Measurements from ENCODE around the gene FBXW2. TPM values are rescaled to one million over a fixed set of nuclear protein-coding genes. Genes with fewer than 3 reads are reported as not detected.
A peak's percentile ranks its signal among the peaks of the same experiment; 100 is the strongest.
"Not testable (repeated sequence)": the region's sequence is repeated elsewhere in the genome, so short reads cannot be mapped to it uniquely, and the experiment has no call there.

The FBXW2 gene
- total and polyA plus RNA-seq, 5 donors from 2014 or later = 34.0 to 87.8 (median 41.4) TPM

GRCh38 chr9:120804784-120805363, 11.7 kb upstream of the FBXW2 start:
- ATAC-seq (ENCODE audit: low read depth in 2 of 2); H3K27me3 ChIP-seq (ENCODE audit: control insufficient read depth, insufficient read depth, low read length); H3K4me1 ChIP-seq (ENCODE audit: control insufficient read depth, insufficient read depth, low read length, poor library complexity, severe bottlenecking); H3K4me1 Mint-ChIP-seq; DNase-seq; H3K27me3 Mint-ChIP-seq; H3K4me3 ChIP-seq (ENCODE audit: low read depth, low read length); H3K36me3 ChIP-seq (ENCODE audit: control insufficient read depth, insufficient read depth, low read length); H3K27ac Mint-ChIP-seq; H3K27ac ChIP-seq (ENCODE audit: insufficient read depth, low read length, poor library complexity, severe bottlenecking); H3K4me3 Mint-ChIP-seq: not testable (repeated sequence)
- H3K9me3 ChIP-seq (ENCODE audit: control insufficient read depth in 2 of 2, low read length in 2 of 2) = peaks cover 21 to 23% of the 10 kb centered on the region in 2 experiments
- H3K36me3 Mint-ChIP-seq = peaks cover 19% of the 10 kb centered on the region
- peaks cover 0 to 43% (median 19%) of the 10 kb centered on the region in 7 donors for H3K9me3 Mint-ChIP-seq

- Histone ChIP-seq H3K27ac (ENCODE audit: insufficient read depth, low read length, poor library complexity, severe bottlenecking) (no peak overlapping the region), H3K36me3 (ENCODE audit: control insufficient read depth, insufficient read depth, low read length) (no peaks in the 10 kb centered on the region), H3K4me1 (ENCODE audit: control insufficient read depth, insufficient read depth, low read length, poor library complexity, severe bottlenecking) (no peaks in the 10 kb centered on the region), H3K27me3 (ENCODE audit: control insufficient read depth, insufficient read depth, low read length) (no peaks in the 10 kb centered on the region), H3K9me3 (ENCODE audit: control insufficient read depth in 2 of 2, low read length in 2 of 2) (peaks cover 5 to 6% of the 10 kb centered on the region in 2 experiments), H3K4me3 (ENCODE audit: low read depth, low read length) (no peak overlapping the region)
- H3K27ac Mint-ChIP-seq = no peak overlapping the region
- DNase-seq (no peak), ATAC-seq (ENCODE audit: low read depth in 2 of 2) (no peak)
- H3K9me3 Mint-ChIP-seq = peaks cover 0 to 15% (median 5%) of the 10 kb centered on the region in 7 donors
- peaks cover 0 to 3% (median 0%) of the 10 kb centered on the region in 4 donors for H3K4me1 Mint-ChIP-seq
- H3K36me3 Mint-ChIP-seq = peaks cover 14% of the 10 kb centered on the region
- H3K27me3 Mint-ChIP-seq = no peaks in the 10 kb centered on the region
- no peak overlapping the region for H3K4me3 Mint-ChIP-seq
Measured at GRCh38 chr9:120801441-120801840, 8.2 kb upstream of the FBXW2 start.

- Histone ChIP-seq H3K4me3 (ENCODE audit: low read depth, low read length) (peak overlapping the region; percentile 94), H3K9me3 (ENCODE audit: control insufficient read depth in 2 of 2, low read length in 2 of 2) (no peaks in the 10 kb centered on the region), H3K27me3 (ENCODE audit: control insufficient read depth, insufficient read depth, low read length) (no peaks in the 10 kb centered on the region), H3K36me3 (ENCODE audit: control insufficient read depth, insufficient read depth, low read length) (peaks cover 31% of the 10 kb centered on the region), H3K27ac (ENCODE audit: insufficient read depth, low read length, poor library complexity, severe bottlenecking) (peak overlapping the region; percentile 34), H3K4me1 (ENCODE audit: control insufficient read depth, insufficient read depth, low read length, poor library complexity, severe bottlenecking) (peaks cover 46% of the 10 kb centered on the region)
- Mint-ChIP-seq H3K27ac (peak overlapping the region in 2 of 3 donors; percentile 88 to 97), H3K9me3 (no peaks in the 10 kb centered on the region), H3K4me3 (peak overlapping the region; percentile 94 to 99 (median 96)), H3K27me3 (no peaks in the 10 kb centered on the region), H3K36me3 (peaks cover 18% of the 10 kb centered on the region), H3K4me1 (peaks cover 44 to 75% (median 67%) of the 10 kb centered on the region in 4 donors)
- DNase-seq = no peak
- no peak for ATAC-seq (ENCODE audit: low read depth in 2 of 2)
Measured at GRCh38 chr9:120791161-120791560, 2.1 kb downstream of the FBXW2 start.

GRCh38 chr9:120787933-120788332, 5.3 kb downstream of the FBXW2 start:
- Mint-ChIP-seq H3K9me3 (no peaks in the 10 kb centered on the region), H3K4me3 (peak overlapping the region in 3 of 4 donors; percentile 31 to 67 (median 39)), H3K27ac (peak overlapping the region in 1 of 3 donors; percentile 47), H3K4me1 (peaks cover 53 to 89% (median 74%) of the 10 kb centered on the region in 4 donors), H3K36me3 (peaks cover 34% of the 10 kb centered on the region), H3K27me3 (no peaks in the 10 kb centered on the region)
- H3K27ac ChIP-seq (ENCODE audit: insufficient read depth, low read length, poor library complexity, severe bottlenecking) = no peak overlapping the region
- peaks cover 43% of the 10 kb centered on the region for H3K4me1 ChIP-seq (ENCODE audit: control insufficient read depth, insufficient read depth, low read length, poor library complexity, severe bottlenecking)
- no peaks in the 10 kb centered on the region for H3K9me3 ChIP-seq (ENCODE audit: control insufficient read depth in 2 of 2, low read length in 2 of 2)
- peaks cover 51% of the 10 kb centered on the region for H3K36me3 ChIP-seq (ENCODE audit: control insufficient read depth, insufficient read depth, low read length)
- H3K27me3 ChIP-seq (ENCODE audit: control insufficient read depth, insufficient read depth, low read length) = no peaks in the 10 kb centered on the region
- DNase-seq (no peak), ATAC-seq (ENCODE audit: low read depth in 2 of 2) (no peak)
- H3K4me3 ChIP-seq (ENCODE audit: low read depth, low read length) = peak overlapping the region; percentile 43

GRCh38 chr9:120783602-120784047, 9.6 kb downstream of the FBXW2 start:
- Histone ChIP-seq H3K4me3 (ENCODE audit: low read depth, low read length) (no peak overlapping the region), H3K27ac (ENCODE audit: insufficient read depth, low read length, poor library complexity, severe bottlenecking) (no peak overlapping the region), H3K4me1 (ENCODE audit: control insufficient read depth, insufficient read depth, low read length, poor library complexity, severe bottlenecking) (peaks cover 12% of the 10 kb centered on the region), H3K36me3 (ENCODE audit: control insufficient read depth, insufficient read depth, low read length) (peaks cover 52% of the 10 kb centered on the region), H3K9me3 (ENCODE audit: control insufficient read depth in 2 of 2, low read length in 2 of 2) (no peaks in the 10 kb centered on the region), H3K27me3 (ENCODE audit: control insufficient read depth, insufficient read depth, low read length) (no peaks in the 10 kb centered on the region)
- H3K27ac Mint-ChIP-seq = peak overlapping the region in 2 of 3 donors; percentile 55 to 74
- H3K9me3 Mint-ChIP-seq = no peaks in the 10 kb centered on the region
- H3K4me3 Mint-ChIP-seq = peak overlapping the region in 2 of 4 donors; percentile 6 to 26
- peaks cover 42% of the 10 kb centered on the region for H3K36me3 Mint-ChIP-seq
- no peaks in the 10 kb centered on the region for H3K27me3 Mint-ChIP-seq
- DNase-seq = no peak
- ATAC-seq (ENCODE audit: low read depth in 2 of 2) = no peak
- peaks cover 35 to 69% (median 54%) of the 10 kb centered on the region in 4 donors for H3K4me1 Mint-ChIP-seq

- Mint-ChIP-seq H3K27ac (peak overlapping the region; percentile 6 to 86 (median 45)), H3K36me3 (peaks cover 48% of the 10 kb centered on the region), H3K4me1 (peaks cover 32 to 55% (median 46%) of the 10 kb centered on the region in 4 donors), H3K27me3 (no peaks in the 10 kb centered on the region), H3K4me3 (no peak overlapping the region), H3K9me3 (no peaks in the 10 kb centered on the region)
- no peak for ATAC-seq (ENCODE audit: low read depth in 2 of 2)
- no peak overlapping the region for H3K27ac ChIP-seq (ENCODE audit: insufficient read depth, low read length, poor library complexity, severe bottlenecking)
- no peak overlapping the region for H3K4me3 ChIP-seq (ENCODE audit: low read depth, low read length)
- peaks cover 7% of the 10 kb centered on the region for H3K4me1 ChIP-seq (ENCODE audit: control insufficient read depth, insufficient read depth, low read length, poor library complexity, severe bottlenecking)
- DNase-seq = no peak
- H3K9me3 ChIP-seq (ENCODE audit: control insufficient read depth in 2 of 2, low read length in 2 of 2) = no peaks in the 10 kb centered on the region
- H3K36me3 ChIP-seq (ENCODE audit: control insufficient read depth, insufficient read depth, low read length) = peaks cover 56% of the 10 kb centered on the region
- H3K27me3 ChIP-seq (ENCODE audit: control insufficient read depth, insufficient read depth, low read length) = no peaks in the 10 kb centered on the region
Measured at GRCh38 chr9:120781236-120781635, 12.0 kb downstream of the FBXW2 start.

- peaks cover 47% of the 10 kb centered on the region for H3K36me3 Mint-ChIP-seq
- Histone ChIP-seq H3K27ac (ENCODE audit: insufficient read depth, low read length, poor library complexity, severe bottlenecking) (no peak overlapping the region), H3K4me3 (ENCODE audit: low read depth, low read length) (no peak overlapping the region), H3K9me3 (ENCODE audit: control insufficient read depth in 2 of 2, low read length in 2 of 2) (no peaks in the 10 kb centered on the region), H3K27me3 (ENCODE audit: control insufficient read depth, insufficient read depth, low read length) (no peaks in the 10 kb centered on the region), H3K36me3 (ENCODE audit: control insufficient read depth, insufficient read depth, low read length) (peaks cover 61% of the 10 kb centered on the region), H3K4me1 (ENCODE audit: control insufficient read depth, insufficient read depth, low read length, poor library complexity, severe bottlenecking) (peaks cover 5% of the 10 kb centered on the region)
- H3K27ac Mint-ChIP-seq = no peak overlapping the region
- ATAC-seq (ENCODE audit: low read depth in 2 of 2) = no peak
- DNase-seq = no peak
- peaks cover 25 to 49% (median 40%) of the 10 kb centered on the region in 4 donors for H3K4me1 Mint-ChIP-seq
- no peak overlapping the region for H3K4me3 Mint-ChIP-seq
- no peaks in the 10 kb centered on the region for H3K9me3 Mint-ChIP-seq
- H3K27me3 Mint-ChIP-seq = no peaks in the 10 kb centered on the region
Measured at GRCh38 chr9:120780367-120780766, 12.8 kb downstream of the FBXW2 start.

- Histone ChIP-seq H3K27me3 (ENCODE audit: control insufficient read depth, insufficient read depth, low read length) (no peaks in the 10 kb centered on the region), H3K9me3 (ENCODE audit: control insufficient read depth in 2 of 2, low read length in 2 of 2) (no peaks in the 10 kb centered on the region), H3K4me3 (ENCODE audit: low read depth, low read length) (no peak overlapping the region), H3K4me1 (ENCODE audit: control insufficient read depth, insufficient read depth, low read length, poor library complexity, severe bottlenecking) (peaks cover 3% of the 10 kb centered on the region), H3K27ac (ENCODE audit: insufficient read depth, low read length, poor library complexity, severe bottlenecking) (no peak overlapping the region), H3K36me3 (ENCODE audit: control insufficient read depth, insufficient read depth, low read length) (peaks cover 67% of the 10 kb centered on the region)
- ATAC-seq (ENCODE audit: low read depth in 2 of 2) (no peak), DNase-seq (no peak)
- Mint-ChIP-seq H3K4me3 (no peak overlapping the region), H3K4me1 (peaks cover 23 to 46% (median 38%) of the 10 kb centered on the region in 4 donors), H3K27me3 (no peaks in the 10 kb centered on the region), H3K27ac (peak overlapping the region in 1 of 3 donors; percentile 25), H3K9me3 (no peaks in the 10 kb centered on the region), H3K36me3 (peaks cover 54% of the 10 kb centered on the region)
Measured at GRCh38 chr9:120779227-120779626, 14.0 kb downstream of the FBXW2 start.

All from CD4-positive, CD25-positive, alpha-beta regulatory T cell (primary cell).